HL-60 (cell line): ENCODE measurements around the gene RPH3AL.
"Not testable (repeated sequence)": the region's sequence is repeated elsewhere in the genome, so short reads cannot be mapped to it uniquely, and the experiment has no call there.

Experiments
- DNase-seq, 2 experiments: peaks; one replicate each; pipeline ENCODE4 v3.0.0-alpha.2; 2010 to 2020; ENCODE audit warnings: low read depth in 1 of 2, low spot score in 1 of 2
- H3K27ac ChIP-seq: fragments of 250-450 bp; sonication (Bioruptor Pico); replicated peaks from 2 replicates; pipeline ENCODE4 v1.5.1; 2020; ENCODE audit warnings: mild to moderate bottlenecking, moderate library complexity
- H3K27me3 ChIP-seq: fragments of 250-450 bp; sonication (Bioruptor Pico); 2 replicates; pipeline ENCODE4 v1.5.1; 2021; ENCODE audit warnings: mild to moderate bottlenecking, moderate library complexity; ENCODE audit not compliant: insufficient read depth, poor library complexity, severe bottlenecking
- H3K4me3 ChIP-seq: replicated peaks from 2 replicates; pipeline ENCODE4 v1.5.1; 2011; ENCODE audit warnings: mild to moderate bottlenecking, control low read depth, low read length; ENCODE audit not compliant: insufficient read depth
- CTCF ChIP-seq: IDR thresholded peaks from one replicate; pipeline ENCODE4 v1.5.1; 2011; ENCODE audit warnings: low read length, control low read depth, inconsistent platforms; ENCODE audit not compliant: insufficient read depth
- GABPA ChIP-seq: IDR thresholded peaks from 2 replicates; pipeline ENCODE4 v1.6.1; 2012; ENCODE audit warnings: low read depth
- POLR2AphosphoS5 ChIP-seq: IDR thresholded peaks from 2 replicates; pipeline ENCODE4 v1.6.1; 2012; ENCODE audit warnings: low read depth
- SPI1 ChIP-seq: IDR thresholded peaks from 2 replicates; pipeline ENCODE4 v1.6.1; 2012; ENCODE audit warnings: low read depth, mild to moderate bottlenecking, borderline replicate concordance
- TF ChIP-seq, protein P1 (sequence below): IDR thresholded peaks from 2 replicates; pipeline ENCODE4 v1.6.1; 2012; ENCODE audit warnings: low read depth; ENCODE audit not compliant: insufficient replicate concordance

The RPH3AL gene

GRCh38 chr17:219696-220095, 132.9 kb downstream of the RPH3AL start:
- no peak for DNase-seq
- H3K27ac ChIP-seq = no peak overlapping the region
- H3K27me3 ChIP-seq = no peaks in the 10 kb centered on the region
- H3K4me3 ChIP-seq = no peak overlapping the region
- TF ChIP-seq GABPA (no peak), CTCF (no peak), POLR2AphosphoS5 (no peak), SPI1 (no peak)
- TF ChIP-seq, protein P1, sequence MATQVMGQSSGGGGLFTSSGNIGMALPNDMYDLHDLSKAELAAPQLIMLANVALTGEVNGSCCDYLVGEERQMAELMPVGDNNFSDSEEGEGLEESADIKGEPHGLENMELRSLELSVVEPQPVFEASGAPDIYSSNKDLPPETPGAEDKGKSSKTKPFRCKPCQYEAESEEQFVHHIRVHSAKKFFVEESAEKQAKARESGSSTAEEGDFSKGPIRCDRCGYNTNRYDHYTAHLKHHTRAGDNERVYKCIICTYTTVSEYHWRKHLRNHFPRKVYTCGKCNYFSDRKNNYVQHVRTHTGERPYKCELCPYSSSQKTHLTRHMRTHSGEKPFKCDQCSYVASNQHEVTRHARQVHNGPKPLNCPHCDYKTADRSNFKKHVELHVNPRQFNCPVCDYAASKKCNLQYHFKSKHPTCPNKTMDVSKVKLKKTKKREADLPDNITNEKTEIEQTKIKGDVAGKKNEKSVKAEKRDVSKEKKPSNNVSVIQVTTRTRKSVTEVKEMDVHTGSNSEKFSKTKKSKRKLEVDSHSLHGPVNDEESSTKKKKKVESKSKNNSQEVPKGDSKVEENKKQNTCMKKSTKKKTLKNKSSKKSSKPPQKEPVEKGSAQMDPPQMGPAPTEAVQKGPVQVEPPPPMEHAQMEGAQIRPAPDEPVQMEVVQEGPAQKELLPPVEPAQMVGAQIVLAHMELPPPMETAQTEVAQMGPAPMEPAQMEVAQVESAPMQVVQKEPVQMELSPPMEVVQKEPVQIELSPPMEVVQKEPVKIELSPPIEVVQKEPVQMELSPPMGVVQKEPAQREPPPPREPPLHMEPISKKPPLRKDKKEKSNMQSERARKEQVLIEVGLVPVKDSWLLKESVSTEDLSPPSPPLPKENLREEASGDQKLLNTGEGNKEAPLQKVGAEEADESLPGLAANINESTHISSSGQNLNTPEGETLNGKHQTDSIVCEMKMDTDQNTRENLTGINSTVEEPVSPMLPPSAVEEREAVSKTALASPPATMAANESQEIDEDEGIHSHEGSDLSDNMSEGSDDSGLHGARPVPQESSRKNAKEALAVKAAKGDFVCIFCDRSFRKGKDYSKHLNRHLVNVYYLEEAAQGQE = no peak

DNA sequence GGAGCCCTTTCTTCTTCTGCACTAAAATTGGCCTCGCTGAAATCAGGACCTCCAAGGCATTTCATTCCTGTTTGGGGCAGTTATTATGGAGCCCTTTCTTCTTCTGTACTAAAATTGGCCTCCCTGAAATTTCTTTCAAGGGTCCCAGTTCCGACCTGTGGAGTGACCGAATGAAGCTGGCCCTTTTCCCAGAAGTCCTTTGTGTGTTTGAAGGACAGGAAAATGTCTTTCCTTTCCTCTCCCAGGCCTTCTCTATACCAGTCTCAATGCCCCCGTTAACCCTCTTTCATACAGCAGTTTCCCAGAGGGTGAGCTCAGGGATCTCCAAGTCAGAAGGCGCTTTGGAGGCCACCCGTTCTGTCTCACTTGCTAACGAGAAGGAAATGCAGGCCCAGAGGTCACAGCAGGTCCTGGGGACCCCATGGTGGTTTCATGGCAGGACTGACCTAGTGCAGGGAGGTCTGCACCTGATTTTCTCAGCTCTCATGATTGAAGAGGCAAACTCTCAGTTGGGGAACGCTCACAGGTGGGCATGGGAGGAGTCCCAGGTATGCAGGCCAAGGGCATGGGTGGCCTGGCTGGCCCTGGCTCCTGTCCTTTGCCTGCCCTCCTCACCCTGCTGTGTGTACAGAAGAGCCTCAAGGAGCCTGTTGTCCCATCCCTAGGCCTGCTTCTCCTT, 134.0 kb downstream of the RPH3AL start:
- no peak overlapping the region for H3K27ac ChIP-seq
- no peak for DNase-seq
- TF ChIP-seq, protein P1 = no peak
- TF ChIP-seq GABPA = no peak
- no peak for TF ChIP-seq SPI1
- no peak for TF ChIP-seq POLR2AphosphoS5
- TF ChIP-seq CTCF = no peak

DNA sequence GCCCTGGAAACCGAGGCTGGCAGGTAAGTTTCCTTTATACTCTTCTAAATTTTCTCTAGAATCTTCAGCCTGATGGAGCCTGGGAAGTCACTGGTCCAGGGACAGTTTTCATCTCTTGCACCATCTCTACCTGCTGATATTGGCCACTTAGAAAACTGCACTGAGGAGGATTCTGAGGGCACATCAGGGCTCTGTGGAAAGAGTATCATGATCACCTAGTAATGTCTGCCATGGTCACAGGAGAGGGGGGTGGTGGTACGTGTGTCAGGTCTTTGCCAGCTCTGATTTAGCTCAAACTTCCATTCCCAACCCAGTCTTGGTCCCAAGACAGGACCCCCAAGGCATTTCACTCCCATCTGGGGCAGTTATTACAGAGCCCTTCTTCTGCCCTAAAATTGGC, 136.0 kb downstream of the RPH3AL start:
- TF ChIP-seq GABPA (no peak), SPI1 (no peak), POLR2AphosphoS5 (no peak), CTCF (no peak)
- TF ChIP-seq, protein P1 = no peak
- Histone ChIP-seq H3K27ac (no peak overlapping the region), H3K4me3 (no peak overlapping the region), H3K27me3 (no peaks in the 10 kb centered on the region)
- no peak for DNase-seq

More for the DNA sequence above, 134.0 kb downstream of the RPH3AL start:
- H3K27me3 ChIP-seq = no peaks in the 10 kb centered on the region
- no peak overlapping the region for H3K4me3 ChIP-seq

GRCh38 chr17:215563-216478, 136.8 kb downstream of the RPH3AL start:
- H3K4me3 ChIP-seq, H3K27ac ChIP-seq, DNase-seq, H3K27me3 ChIP-seq: not testable (repeated sequence)
